Stomach smooth muscle (tissue), 2 donors: ENCODE data around the gene SGTA.
A peak's percentile ranks its signal among the peaks of the same experiment; 100 is the strongest.

ENCODE experiments used
- H3K27ac ChIP-seq: one replicate; pipeline ENCODE4 v1.7.0; 2013; ENCODE audit warnings: mild to moderate bottlenecking, low read length, inconsistent platforms
- H3K27me3 ChIP-seq, 2 donors: one replicate each; pipeline ENCODE4 v1.7.0; 2013; ENCODE audit warnings: low read length in 2 of 2; ENCODE audit not compliant: insufficient read depth in 2 of 2, control insufficient read depth in 1 of 2
- H3K36me3 ChIP-seq, 2 donors: one replicate each; pipeline ENCODE4 v1.7.0; 2013; ENCODE audit warnings: low read length in 2 of 2; ENCODE audit not compliant: control insufficient read depth in 2 of 2, insufficient read depth in 2 of 2
- H3K4me1 ChIP-seq: one replicate; pipeline ENCODE4 v1.7.0; 2013; ENCODE audit warnings: low read length; ENCODE audit not compliant: control insufficient read depth, insufficient read depth
- H3K4me3 ChIP-seq, 2 donors: one replicate each; pipeline ENCODE4 v1.7.0; 2013; ENCODE audit warnings: low read length in 2 of 2
- H3K9ac ChIP-seq, 2 donors: one replicate each; pipeline ENCODE4 v1.7.0; 2013; ENCODE audit warnings: low read length in 2 of 2, mild to moderate bottlenecking in 1 of 2
- H3K9me3 ChIP-seq, 2 donors: one replicate each; pipeline ENCODE4 v1.7.0; 2013; ENCODE audit warnings: low read length in 2 of 2; ENCODE audit not compliant: control insufficient read depth in 2 of 2
- donor health status: healthy.
- donor health status: Pancreatic carcinoma.

SGTA gene

DNA sequence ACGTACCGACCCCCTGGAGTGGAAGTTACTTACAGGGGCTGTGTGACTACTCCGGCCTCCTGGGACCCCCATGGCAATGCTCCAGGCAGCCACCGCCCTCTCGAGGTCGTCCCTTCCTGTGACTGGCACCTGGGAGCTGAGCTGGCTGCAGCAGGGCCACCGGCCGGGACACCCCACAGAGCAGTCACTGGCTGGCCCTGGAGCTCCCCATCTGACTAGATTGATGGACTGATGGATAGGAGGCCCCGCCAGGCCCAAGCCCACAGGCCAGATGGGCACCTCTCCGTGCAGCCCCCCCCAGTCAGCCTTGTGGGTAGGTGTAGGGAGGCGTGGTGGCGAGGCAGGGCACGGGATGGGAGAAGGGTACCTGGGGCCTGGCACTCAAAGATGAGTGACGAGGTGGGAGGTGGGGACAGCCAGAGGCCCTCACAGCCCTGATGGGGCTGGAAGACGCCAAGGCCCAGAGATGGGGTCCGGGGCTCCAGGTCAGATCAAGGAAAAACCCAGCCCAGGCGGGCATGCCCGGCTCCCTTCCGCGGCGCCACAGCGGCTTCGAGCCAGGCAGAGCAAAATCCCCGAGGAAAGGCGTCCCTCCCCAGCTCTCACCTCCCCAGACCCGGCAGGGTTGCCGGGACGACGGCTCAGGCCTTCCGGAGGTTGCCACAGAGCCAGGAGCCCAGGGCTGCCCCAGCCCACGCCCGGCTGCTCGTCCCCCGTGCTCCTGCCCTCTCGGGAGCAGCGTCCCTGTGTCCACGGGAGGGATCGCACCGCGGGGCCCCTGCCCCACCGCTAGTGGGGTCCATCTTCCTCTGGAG lies 51.7 kb downstream of the SGTA start:
- H3K4me1 ChIP-seq, result no peaks in the 10 kb centered on the region
- H3K9ac ChIP-seq, result no peak overlapping the region
- H3K9me3 ChIP-seq, result no peaks in the 10 kb centered on the region
- H3K4me3 ChIP-seq, result no peak overlapping the region
- H3K36me3 ChIP-seq, result peaks cover 2 to 7% of the 10 kb centered on the region in 2 donors
- H3K27me3 ChIP-seq, result peaks cover 10 to 11% of the 10 kb centered on the region in 2 donors
- H3K27ac ChIP-seq, result no peak overlapping the region

GRCh38 chr19:2729943-2730818 lies 52.9 kb downstream of the SGTA start:
- H3K27me3 ChIP-seq, result peaks cover 14 to 18% of the 10 kb centered on the region in 2 donors
- no peak overlapping the region for H3K4me3 ChIP-seq
- no peaks in the 10 kb centered on the region for H3K9me3 ChIP-seq
- H3K9ac ChIP-seq, result no peak overlapping the region
- peaks cover 0 to 4% of the 10 kb centered on the region in 2 donors for H3K36me3 ChIP-seq
- H3K27ac ChIP-seq, result no peak overlapping the region
- H3K4me1 ChIP-seq, result no peaks in the 10 kb centered on the region

DNA sequence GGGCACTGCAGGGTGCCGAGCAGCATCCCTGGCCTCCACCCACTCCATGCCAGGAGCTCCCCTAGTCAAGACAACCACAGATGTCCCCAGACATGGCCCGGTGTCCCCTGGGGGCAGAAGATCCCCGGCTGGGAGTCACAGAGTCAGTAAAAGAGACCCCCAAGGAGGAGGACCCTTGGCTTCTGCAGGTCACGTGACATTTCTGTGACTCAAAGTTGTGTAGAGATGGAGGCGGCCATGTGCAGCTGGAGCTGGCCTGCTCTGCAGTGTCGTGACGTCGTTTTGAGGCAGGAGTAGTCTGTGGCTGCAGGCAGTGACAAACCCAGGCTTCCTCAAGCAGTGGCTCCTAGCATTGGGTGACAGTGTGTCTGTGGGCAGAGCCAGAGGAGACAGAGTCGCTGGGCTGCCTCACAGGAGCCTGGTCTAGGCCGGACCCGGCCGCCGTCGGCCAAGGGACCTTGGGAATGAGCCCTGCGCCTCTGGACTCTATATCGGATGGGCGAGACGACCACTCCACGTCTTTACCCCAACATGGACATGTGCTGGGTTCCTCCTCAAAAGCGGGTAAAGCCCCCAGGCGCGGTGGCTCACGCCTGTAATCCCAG lies 54.2 kb downstream of the SGTA start:
- H3K27ac ChIP-seq, result no peak overlapping the region
- H3K9ac ChIP-seq, result no peak overlapping the region
- H3K9me3 ChIP-seq, result no peaks in the 10 kb centered on the region
- H3K27me3 ChIP-seq, result peaks cover 17 to 18% of the 10 kb centered on the region in 2 donors
- H3K36me3 ChIP-seq, result no peaks in the 10 kb centered on the region
- H3K4me1 ChIP-seq, result peaks cover under 1% of the 10 kb centered on the region
- H3K4me3 ChIP-seq, result no peak overlapping the region

GRCh38 chr19:2727640-2727944 lies 55.5 kb downstream of the SGTA start:
- no peak overlapping the region for H3K4me3 ChIP-seq
- H3K36me3 ChIP-seq, result no peaks in the 10 kb centered on the region
- no peak overlapping the region for H3K27ac ChIP-seq
- H3K4me1 ChIP-seq, result peaks cover 13% of the 10 kb centered on the region
- no peaks in the 10 kb centered on the region for H3K9me3 ChIP-seq
- no peak overlapping the region for H3K9ac ChIP-seq
- peaks cover 17 to 18% of the 10 kb centered on the region in 2 donors for H3K27me3 ChIP-seq

DNA sequence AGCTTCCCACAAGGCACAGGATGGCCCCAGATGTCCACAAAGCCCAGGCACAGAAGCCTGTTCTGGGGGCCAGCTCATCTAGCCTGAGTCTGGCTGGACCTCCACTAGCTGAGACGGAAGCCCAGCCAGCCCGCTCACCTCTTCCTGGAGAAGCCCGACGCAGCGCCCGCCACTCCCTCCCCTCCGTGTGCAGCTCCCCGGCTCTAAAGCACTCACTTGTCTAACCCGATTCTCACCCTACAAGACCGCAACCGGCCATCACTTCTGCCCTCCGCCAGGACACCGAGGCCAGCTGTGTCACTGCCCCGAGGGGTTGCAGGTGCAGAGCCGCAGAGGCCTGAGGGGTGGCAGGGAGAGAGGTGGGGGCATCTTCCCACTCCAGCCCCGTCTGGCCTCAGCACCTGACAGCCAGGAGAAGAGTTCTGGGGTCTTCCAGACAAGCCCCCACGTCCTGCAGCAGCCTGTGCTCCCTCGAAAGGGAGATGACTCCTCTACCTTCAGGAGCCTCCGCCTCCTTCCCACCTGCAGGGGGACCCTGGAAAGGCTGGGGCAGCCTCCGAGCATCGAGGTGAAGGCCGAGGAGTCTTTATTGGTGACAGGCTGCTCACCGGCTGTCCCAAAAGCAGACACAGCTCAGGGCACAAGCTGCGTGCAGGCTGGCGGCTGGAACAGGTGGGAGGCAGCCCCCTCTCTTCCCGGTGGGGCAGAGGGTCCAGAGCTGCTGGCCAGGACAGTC lies 56.0 kb downstream of the SGTA start:
- H3K4me3 ChIP-seq, result no peak overlapping the region
- no peaks in the 10 kb centered on the region for H3K9me3 ChIP-seq
- H3K36me3 ChIP-seq, result no peaks in the 10 kb centered on the region
- no peak overlapping the region for H3K9ac ChIP-seq
- peaks cover 21 to 23% of the 10 kb centered on the region in 2 donors for H3K27me3 ChIP-seq
- peaks cover 18% of the 10 kb centered on the region for H3K4me1 ChIP-seq
- no peak overlapping the region for H3K27ac ChIP-seq

DNA sequence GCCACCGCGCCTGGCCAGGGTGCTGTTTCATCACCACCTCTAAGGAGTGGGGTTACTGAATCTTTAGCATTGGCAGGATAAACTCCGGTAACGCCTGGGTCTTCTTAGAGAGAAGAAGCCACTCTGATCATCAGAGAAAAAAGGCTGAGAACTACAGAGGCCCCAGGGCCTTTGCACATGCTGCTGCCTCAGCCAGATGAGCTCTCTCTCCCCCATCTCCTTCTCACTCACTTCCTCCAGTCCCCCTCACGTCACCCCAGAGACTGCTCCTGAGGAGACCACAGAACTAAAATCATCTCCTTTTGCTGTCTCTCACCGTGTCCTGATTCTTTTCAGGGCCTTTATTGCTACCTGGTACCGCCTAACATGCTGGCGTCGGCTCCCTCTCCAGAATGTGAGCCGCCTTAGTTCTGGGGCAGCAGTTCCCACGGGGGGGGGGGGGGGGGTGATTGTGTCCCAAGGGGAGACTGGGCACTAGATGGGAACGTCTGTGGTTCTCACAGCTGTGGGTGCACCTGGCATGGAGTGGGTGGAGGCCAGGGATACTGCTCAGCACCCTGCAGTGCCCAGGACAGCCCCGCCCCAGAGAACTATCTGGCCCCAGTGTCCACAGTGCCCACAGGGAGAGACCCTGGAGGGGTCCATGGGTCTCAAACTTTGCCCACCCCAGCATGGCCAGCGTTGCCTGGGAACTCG lies 56.8 kb downstream of the SGTA start:
- no peak overlapping the region for H3K4me3 ChIP-seq
- H3K27me3 ChIP-seq, result peaks cover 25 to 28% of the 10 kb centered on the region in 2 donors
- H3K9me3 ChIP-seq, result no peaks in the 10 kb centered on the region
- peaks cover 21% of the 10 kb centered on the region for H3K4me1 ChIP-seq
- no peak overlapping the region for H3K27ac ChIP-seq
- H3K9ac ChIP-seq, result no peak overlapping the region
- no peaks in the 10 kb centered on the region for H3K36me3 ChIP-seq

DNA sequence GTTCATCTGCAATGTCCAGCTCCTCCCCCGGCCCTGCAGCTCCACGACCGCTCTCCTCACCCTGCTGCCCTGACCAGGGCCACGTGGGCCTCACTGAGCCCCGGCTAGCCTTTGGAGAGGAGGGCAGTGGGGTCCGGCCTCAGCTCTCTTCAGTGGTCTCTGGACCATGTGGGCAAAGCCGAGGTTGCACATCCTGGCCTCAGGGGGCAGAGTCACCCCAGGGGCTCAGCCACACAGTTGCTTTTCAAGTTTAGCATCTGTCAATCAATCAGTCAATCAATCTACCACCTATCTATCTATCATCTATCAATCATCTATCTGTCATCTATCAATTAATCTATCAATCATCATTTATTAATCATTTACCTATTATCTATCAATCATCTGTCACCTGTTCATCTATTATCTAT lies 58.9 kb downstream of the SGTA start:
- Histone ChIP-seq H3K27me3 (peaks cover 30 to 37% of the 10 kb centered on the region in 2 donors), H3K4me1 (peaks cover 29% of the 10 kb centered on the region), H3K36me3 (no peaks in the 10 kb centered on the region), H3K27ac (no peak overlapping the region), H3K9me3 (no peaks in the 10 kb centered on the region), H3K4me3 (no peak overlapping the region), H3K9ac (no peak overlapping the region)

DNA sequence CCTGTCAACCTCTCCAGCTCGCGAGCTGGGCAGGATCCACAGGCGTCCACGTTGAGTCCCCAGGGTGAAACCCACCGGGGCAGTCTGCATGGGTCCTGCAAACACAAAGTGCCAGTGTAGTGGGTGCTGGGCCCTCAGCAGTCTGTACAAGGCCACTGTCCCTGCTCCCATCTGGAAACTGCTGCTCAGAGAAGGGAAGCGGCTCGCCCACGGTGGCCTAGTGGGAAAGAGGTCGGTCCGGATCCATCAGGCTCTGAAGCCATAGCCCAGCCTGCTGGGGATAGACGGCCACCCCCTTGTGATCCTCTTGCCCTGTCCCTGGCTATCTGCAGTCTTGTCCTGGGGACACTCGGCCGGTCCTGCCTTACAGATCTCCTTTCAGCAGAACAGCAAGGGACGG lies 59.3 kb downstream of the SGTA start:
- H3K4me3 ChIP-seq, result peak overlapping the region in 1 of 2 donors; percentile 29
- H3K9ac ChIP-seq, result no peak overlapping the region
- peaks cover 30 to 37% of the 10 kb centered on the region in 2 donors for H3K27me3 ChIP-seq
- H3K9me3 ChIP-seq, result no peaks in the 10 kb centered on the region
- no peaks in the 10 kb centered on the region for H3K36me3 ChIP-seq
- peak overlapping the region; percentile 49 for H3K27ac ChIP-seq
- peaks cover 29% of the 10 kb centered on the region for H3K4me1 ChIP-seq

DNA sequence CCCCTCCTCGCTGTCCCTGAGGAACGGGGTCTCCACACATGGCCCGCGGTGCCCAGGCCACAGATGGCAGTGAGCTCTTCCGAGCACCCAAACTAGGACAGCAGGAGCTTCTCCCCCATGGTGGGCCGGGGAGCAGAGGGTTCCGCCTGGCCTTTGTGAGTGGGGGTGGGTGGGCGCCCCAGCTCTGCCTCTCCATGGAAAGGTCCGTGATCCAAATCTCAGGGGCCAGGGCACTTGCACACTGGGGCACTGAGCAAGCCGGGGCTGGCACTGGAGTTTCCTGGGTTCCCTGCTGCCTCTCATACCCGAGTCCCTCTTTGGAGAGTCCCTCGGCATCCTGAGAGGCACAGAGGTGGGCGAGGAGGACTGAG lies 59.7 kb downstream of the SGTA start:
- Histone ChIP-seq H3K9me3 (no peaks in the 10 kb centered on the region), H3K36me3 (no peaks in the 10 kb centered on the region), H3K9ac (peak overlapping the region in 1 of 2 donors; percentile 55), H3K27me3 (peaks cover 30 to 37% of the 10 kb centered on the region in 2 donors), H3K4me1 (peaks cover 29% of the 10 kb centered on the region), H3K27ac (peak overlapping the region; percentile 49), H3K4me3 (peak overlapping the region in 1 of 2 donors; percentile 29)
